Measurements from ENCODE around the gene FCN1.

Gene FCN1

DNA sequence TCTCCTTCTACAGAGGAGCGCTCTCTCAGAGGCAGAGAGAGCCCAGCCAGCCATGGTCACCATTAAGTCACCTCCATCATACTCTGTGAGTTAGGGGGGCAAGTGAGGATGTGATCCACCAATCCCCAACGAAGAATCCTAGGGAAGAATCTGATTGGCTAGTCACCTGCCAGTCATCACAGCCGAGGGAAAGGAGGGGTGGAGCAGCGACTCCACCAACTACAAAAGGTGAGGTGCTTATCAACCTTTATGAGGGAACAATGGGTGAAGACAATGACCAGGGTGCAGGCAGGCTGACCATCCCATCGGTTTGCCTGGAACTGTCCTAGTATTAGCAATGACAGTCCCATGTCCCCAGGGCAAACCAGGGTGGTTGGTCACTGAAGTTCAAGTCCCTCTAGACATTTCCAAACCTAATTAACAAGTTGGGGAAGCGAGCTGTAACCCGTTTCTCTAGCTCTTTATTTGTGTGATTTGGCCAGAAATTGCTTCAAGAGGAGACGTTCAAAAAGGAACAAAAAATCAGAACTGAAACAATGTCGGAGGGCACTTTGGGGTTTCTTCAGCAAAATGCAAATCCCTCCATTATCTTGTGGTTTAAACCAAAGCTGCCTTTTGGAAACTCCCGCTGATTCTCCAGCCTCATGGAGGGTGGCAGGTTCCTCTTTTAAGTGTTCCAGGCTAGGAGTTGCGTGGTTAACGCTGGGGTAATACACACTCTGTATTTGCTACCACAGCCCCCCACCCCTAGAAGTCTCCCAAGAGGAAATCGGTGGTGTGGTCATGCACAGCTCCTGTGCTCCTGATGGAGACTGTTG, 18.8 kb upstream of the FCN1 start:
- peak; percentile 98 for DNase-seq

DNA sequence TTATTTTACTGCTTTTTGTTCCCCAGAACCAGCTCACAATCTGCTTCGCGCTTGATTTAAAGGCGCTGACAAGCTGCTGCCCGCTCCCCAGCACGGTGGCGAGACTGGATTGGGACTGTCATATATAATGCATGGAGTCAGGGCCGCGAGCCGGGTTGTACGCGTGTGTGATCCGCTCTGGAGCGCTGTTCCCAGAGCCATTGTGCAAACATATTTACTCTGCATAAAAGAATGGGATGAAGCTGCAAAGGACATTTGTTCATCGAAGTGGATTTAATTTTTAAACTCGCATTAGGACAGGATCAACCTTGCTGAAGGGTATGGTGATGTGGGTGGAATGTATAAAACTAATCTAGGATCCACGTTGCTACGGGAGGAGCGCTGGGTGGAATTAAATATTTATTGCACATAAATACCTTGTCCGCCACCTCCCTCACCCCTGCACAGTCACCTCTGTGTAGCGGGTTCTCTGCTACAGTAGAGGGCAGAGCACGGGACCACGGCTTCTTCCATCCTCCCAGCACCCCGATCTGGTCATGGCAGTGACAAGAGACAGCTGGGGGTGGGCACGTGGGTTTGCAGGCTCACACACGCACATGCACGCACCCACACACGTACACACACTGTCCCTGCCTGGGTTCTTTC, 18.1 kb upstream of the FCN1 start:
- no peak for DNase-seq

DNA sequence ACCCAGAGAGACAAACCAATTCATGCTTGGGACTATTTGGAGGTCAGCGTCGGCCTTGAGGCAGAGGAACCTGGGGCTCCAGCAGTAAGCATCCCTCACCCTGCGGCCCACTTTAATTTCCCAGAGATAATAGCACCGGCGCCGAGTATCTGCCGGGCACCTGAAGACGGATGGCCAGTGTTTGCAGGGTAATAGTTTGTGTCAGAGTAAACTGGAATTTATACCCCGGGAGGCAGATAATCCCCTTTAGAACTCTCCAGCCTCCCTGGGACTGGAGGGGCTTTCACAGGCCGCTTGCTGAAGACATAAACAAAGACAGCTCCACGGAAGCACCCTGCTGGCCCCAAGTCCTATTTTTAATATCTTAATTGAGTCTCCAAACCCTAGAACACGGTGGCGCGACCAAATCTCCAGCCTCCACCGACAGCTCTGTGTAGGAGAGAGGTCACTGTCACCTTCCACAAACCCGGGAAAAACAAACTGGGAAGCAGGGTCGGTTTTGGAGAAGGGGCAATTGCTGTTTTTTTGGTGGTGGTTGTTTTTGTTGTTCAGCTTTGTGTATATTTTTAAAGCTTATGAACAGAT, 17.4 kb upstream of the FCN1 start:
- DNase-seq: no peak

DNA sequence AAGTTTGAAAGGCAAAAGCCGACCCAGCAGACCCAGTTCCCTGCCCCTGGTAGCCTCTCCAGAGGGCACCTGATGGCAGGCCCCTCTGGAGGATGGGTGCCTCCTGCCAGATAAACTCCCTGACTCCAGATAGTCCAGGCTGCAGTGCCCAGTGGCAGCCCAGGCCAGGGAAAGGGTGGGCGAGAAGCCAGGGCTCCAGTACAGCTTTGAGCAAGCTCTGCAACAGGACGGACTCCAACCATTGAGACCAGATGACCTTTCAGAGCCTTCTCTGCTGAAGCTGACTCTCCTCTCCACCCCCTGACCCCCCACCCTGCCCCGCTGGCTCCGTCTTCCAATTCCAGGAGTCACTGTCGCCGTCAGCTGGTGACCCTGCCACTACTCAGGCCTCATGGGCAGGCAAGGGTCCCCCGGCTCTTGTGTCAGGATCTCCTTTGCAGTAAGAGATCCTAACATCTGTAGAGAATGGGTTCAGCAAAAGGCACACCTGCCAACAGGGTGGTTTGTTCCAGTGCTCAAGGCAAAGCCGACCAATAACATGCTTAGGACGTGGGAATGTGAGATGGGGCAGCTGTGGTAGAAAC, 15.5 kb upstream of the FCN1 start:
- no peak for DNase-seq

DNA sequence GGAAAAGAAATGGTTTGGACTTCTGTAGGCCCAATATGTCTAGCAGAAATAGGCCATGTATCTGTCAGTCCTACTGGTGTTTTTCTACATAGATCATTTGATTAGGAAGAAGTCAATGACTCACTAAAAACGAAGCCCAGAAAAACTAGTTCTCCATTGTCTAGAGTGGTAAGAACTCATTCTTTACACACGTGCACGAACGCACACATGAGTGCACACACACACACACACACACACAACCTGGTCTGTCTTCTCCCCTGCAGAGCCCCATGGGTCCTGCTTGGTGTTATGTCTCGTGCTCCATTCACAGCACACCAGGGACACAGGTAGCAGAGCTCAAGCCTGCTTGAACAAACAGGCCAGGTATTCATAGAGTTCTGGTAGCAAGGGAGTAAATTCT, 14.9 kb upstream of the FCN1 start:
- DNase-seq: no peak

DNA sequence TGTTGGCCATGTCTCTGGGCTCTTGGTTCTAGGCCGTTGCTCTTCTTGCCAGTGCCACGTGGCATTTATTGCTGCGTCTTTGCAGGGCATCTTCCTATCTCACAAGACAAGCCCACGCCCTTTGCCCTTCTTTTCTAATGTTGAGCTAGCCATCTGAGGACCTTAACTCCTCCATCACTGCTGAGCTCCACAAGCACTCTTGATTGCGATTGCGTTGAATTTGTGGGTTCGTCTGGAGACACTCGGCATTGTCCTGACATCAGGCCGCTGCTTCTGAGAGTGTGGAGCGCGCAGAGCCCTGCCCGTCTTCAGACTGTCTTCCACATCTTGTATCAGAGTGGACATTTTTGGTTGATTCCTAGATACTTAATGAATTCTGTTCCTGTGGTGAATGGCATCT, 14.5 kb upstream of the FCN1 start:
- no peak for DNase-seq

DNA sequence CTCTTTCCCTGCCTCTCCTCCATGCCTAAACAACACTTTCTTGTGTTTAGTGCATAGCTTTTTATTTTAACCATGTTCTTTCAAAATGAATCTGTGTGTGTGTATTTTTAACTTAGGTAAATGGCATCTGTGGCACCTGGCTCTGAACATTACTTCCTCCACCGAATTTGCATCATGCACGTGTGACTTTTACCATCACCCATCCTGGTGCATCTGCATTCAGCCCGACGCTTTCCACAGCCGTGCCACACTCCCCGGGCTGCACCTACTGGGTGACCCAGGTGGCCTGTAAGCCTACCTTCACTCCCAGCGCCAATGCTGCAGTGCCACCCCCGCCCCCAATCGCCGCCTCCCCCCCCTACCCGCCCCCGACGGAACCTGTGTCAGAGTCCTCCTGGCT, 12.7 kb upstream of the FCN1 start:
- DNase-seq: no peak

DNA sequence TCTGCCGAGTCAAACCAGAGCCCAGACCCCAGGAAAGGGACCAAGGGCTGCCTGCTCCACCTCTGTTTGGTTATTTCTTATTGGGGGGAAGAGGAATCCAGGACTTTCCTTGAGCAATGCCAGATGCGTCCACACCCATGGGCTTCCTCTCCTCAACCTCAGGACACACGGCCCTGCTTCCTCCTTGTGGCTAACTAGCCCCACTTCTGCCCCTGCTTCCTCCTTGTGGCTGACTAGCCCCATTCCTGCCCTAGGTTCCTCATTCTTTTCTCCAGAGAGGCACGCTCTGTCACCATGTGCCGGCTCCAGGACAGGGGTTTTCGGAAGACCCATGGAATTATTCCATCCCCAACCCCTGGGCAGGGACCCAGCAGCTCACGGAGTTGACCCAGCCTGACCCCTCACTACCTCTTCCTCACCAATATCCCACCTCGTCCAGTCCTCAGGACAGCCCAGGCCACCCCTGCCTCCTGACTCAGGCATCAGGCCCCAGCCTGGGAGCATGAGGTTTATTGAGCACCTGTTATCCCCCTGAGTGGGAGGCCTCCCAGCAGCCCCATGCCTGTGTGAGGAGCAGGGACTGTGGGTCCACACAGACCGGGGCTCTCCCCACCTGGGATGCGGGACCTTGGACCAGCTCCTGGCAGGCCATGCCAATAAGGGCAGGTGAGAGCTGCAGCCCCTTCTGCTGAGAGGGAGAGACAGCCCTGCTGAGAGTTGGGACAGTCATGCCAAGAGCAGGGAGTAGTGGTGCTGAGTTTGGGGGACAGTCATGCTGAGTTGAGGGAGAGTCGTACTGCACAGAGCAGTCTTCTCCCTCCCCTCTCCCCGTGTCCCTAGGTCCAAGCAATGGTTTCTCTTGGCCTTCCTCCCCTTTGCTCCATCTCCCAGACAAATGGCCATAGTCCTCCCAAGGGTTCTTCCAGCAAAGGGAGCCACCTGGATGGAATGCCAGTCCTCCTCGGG, 11.8 kb upstream of the FCN1 start:
- peak; percentile 96 for DNase-seq

DNA sequence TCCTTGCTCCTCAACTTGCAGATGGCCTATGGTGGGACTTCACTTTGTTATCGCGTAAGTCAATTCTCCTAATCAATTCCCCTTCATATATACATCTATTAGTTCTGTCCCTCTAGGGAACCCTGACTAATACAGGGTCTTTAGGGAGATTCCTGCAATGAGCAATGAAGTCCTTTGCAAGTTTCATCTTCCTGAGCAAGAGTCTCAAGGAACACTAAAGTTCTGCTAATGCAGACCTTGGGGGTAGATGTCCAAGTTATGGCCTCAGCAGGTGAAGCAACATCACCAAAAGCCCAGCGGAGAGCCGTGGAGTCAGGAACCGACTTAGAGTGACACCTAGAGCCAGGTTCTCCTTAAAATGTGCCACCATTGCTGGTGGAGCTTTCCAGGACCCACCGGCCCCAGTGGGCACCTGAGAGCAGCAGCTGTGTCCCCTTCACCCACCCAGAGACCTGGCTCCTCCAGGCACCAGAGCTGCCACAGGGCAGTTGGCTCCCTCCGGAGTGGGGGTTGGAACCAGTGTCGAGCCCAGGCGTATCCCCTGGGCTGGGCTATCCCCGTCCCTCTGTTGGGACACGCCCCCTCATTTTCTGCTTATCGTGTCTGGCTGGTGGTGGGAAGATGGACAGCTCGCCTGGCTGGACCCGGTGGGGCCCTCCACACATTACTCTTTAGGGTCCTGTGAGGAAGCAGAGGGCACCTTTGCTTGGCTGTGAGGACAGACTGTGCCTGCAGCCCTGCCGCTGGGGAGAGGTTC, 10.9 kb upstream of the FCN1 start:
- DNase-seq: no peak

DNA sequence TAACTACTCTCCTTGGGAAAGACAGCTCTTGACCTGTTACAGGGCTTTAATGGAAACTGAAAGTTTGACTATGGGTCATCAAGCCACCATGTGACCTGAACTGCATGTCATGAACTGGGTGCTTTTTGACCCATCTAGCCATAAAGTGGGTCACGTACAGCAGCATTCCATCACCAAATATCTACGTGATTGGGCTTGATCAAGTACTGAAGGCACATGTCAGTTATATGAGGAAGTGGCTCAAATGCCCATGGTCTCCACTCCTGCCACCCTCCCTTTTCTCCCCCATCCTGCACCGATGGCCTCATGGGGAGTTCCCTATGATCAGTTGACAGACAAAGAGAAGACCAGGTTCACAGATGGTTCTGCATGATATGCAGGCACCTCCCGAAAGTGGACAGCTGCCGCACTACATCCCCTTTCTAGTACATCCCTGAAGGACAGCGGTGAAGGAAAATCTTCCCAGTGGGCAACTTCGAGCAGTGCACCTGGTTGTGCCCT, 7.3 kb upstream of the FCN1 start:
- peak; percentile 19 for DNase-seq

DNA sequence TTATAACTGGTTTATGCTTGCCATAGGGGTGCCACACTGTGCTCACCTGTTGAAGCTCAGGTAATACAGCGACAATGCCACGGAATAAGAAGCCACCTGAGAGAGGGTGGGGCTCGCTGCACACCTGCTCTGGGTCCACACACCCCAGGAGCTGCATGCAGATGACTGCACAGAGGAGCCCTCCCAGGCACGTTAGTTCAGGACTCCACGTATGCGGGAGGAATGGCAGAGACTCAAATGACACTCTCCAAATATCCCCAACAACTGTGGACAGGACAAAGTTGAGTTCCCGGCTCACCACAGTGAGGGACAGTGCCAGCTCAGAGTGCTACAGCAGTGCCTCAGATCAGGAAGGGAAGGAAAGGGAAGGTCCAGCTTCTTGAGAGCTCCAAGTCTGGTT, 5.8 kb upstream of the FCN1 start:
- no peak for DNase-seq

DNA sequence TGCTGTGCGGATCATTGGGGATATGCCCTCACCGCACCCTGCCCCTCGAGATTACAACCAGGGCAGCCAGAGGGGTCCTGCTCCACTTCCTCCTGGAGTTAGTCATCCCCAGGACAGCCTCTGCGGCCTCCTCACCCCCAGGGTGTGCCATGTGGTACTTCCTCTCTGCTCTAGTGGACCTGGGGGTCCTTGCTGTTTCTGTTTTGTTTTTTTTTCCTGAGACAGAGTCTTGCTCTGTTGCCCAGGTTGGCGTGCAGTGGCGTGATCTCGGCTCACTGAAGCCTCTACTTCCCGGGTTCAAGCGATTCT, 5.2 kb upstream of the FCN1 start:
- DNase-seq: peak; percentile 57

DNA sequence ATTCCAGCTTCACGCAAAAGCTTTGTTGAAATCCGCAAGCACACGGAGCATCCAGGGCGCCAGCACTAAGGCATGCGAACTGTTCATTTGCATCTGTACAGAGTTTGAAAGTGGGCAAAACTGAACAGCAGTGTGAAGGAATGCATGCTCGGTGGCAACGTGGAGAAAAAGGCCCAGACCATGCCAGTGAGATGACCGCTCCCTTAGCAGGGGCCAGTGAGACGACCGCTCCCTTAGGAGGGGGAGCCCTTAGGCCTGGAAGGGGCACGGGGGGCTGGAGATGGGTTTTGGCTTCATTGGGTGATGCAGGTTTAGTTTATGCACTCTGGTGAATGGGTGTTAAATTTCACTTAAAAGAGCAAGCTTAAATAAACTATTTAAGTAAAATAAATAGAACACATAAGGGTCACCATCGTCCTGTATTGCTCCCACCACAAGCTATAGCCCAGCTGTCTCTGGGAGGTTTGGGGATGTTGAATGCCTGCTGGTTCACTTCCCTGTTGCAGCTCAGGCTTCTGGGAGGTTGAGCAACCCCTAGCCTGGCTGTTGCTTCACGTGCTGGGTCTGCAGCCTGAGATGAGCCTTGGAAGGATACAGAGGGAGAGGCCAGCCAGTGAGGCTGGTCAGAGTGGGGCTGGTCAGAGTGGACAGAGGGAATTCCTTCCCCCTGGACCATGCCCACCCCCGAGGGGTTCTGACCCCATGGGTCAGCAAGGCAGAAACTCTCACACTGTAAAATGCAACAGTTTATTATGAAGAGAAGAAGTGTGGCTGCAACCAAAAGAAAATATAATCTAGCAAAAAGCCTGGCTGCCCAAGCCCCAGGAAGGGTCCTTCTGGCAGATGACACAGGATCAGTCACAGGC, 4.6 kb upstream of the FCN1 start:
- DNase-seq: peak; percentile 87

DNA sequence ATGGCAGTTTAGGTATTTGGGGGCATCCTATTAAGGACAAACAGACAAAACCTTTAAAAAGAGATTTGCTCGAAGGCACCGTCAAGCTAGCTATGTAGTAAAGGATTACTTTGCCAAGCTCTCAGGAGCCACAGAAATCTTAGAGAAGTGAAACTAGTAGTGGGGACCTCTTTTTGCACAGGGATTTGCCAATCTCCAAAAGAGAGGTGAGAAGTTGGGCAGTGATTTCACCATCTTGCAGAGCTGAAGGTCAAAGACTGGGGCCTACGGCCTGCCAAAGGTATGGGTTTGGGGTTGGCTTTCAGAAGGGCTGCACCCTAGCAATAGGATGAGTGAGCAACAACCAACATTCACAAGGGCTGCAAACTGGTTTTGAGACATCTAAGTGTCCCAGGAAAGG, 1.6 kb upstream of the FCN1 start:
- DNase-seq: peak; percentile 67

DNA sequence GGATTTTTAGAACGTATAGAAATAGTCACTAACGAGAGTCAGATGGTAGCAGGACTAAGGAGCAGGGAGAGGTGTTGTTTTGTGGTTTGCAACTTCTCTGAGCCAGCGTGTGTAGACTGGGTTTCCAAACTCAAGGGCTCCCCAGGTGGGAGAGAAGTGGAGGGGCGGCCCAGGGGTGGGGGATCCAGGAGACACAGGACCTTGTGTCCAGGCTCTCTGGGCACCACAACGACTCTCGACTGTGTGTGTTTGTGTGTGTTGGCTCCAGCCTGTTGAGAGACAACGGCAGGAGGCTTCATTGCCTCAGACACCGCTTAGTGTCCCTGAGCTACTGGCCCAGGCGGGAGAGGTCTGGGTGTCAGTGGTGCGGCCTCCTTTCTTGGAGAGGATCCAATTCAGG, 934 bp upstream of the FCN1 start:
- no peak for DNase-seq

DNA sequence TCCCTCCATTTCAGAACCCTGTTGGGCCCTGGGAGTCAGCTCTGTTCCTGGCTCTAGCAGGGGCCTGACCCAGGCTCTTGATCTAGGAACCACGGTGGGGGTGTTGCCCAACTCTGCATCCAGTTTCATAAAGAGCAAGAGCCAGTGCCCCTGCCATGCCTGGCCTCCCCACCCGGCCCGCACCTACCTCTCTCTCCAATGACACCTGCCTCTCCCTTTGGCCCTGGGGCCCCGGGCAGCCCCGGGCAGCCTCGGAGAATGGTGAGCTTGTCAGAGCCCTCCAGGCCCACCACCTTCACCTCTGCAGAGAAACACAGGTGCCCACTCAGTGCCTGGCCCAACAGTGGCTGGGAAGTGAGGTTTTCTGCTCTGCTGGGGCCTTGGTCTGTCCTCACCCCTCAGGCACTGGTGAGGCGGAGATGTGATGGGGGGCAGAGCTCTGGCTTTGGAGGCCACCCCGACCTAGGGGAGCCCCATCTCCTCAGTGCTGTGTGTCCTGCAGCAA, 1.5 kb downstream of the FCN1 start:
- no peak for DNase-seq

DNA sequence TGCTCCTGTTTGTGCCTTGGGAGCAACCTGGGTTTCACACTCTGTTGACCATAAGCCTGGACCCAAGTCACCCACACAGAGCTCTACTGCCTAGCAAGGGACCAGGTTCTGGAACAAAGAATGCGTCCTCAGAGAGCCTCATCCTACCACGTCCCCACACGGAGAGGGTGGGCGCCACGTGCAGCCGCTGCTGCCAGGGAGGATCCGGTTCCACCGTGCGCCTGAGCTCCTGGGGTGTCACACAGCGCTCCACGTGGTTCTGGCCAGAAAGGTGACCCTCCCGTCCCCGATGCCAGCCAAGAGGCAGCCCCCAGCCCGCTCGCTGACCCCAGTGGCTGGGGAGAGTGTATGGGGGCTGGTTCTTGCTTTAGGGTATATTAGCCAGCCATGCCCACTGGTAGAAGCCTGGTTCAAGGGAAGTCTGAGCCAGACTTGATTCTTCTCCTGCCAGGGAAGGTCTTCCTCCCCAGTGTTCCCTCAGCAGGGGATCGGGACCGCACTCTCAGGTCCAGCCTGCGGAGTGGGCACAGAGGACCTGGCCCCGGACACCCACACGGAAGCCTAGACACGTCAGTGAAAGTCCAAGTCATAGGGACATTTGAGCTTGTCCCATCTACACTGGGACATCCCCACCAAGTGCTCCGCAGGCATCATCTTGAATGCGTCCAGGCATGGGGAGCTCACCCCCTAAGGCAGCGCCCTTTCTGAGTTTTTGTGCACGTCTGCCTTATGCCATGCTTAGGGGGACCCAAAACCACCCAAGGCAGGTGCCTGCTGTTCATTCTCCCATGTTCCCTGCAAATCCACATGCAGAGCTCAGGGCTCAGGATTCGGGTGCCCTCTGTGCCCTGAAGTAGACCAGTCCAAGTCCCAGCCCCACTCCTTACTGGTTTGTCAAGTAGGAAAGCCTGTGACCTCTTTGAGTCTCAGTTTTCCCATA, 2.4 kb downstream of the FCN1 start:
- no peak for DNase-seq

DNA sequence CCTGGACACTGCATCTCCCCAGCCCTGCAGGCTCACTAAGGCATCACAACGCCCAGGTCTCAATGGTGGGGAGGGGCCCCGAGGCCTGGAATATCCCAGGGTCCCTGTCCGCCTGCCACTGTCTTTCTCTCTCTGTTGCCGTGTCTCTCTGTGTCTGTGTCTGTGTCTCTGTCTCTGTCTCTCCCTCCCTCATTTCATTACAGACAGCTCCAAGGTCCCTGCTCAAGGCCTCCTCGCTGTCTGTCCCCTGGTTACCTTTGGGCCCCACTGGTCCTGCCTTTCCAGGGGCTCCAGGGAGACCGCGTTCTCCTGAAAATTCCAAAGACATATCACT, 3.2 kb downstream of the FCN1 start:
- no peak for DNase-seq

DNA sequence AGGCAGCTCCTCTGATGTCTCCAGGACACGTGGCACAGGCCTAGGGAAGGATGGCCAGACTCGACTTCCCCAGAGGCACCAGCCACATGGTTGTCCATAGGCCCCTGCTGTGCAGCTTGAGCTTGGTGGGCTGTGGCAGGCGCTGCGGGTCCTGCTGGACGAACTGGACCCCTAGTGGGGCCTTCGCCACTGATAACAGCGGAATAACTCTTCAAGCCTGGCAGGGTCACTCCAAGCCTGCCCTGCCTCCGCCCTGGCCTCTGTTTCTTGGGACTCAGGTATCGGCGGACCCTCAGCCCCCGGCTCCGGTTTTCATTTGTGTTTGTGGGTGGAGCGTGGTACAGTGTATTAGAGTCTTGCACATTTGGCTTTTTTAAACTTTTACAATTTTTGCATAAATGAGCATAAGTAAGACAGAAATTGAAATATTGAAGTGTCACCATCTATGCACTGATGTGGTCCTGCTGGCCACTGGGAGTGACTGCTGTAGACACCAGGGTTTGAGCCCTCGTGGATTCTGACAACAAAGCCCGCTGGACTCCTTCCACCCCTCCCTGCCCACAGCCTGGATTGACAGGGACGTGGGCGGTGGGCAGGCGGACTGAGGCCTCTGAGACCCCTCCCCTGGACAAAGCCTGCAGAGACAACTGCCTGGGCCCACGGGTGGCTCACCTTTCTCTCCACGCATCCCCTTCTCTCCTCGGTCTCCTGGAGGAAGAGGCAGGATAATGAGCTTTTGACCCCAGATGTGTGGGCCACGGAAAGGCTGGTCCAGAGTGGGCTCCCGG, 3.8 kb downstream of the FCN1 start:
- no peak for DNase-seq
